ENCODE measurements around the gene GSN.

Gene GSN

GRCh38 chr9:121260457-121261106 is 7.4 kb upstream of the GSN start:
- no peak for TF ChIP-seq CTCF (IDR thresholded peaks at IDR 0.05; ENCODE audit: low read depth, low read length)
- peaks cover 9% of the 10 kb centered on the region; the same call in 1 of the 2 replicates for H3K27me3 ChIP-seq
- H3K4me3 ChIP-seq (ENCODE audit: low read depth, low read length): no peak overlapping the region
- H3K9me3 ChIP-seq: peaks cover 3% of the 10 kb centered on the region; the same call in 1 of the 2 replicates
- H3K4me1 ChIP-seq: no peaks in the 10 kb centered on the region
- no peak for DNase-seq
- no peaks in the 10 kb centered on the region for H3K36me3 ChIP-seq

DNA sequence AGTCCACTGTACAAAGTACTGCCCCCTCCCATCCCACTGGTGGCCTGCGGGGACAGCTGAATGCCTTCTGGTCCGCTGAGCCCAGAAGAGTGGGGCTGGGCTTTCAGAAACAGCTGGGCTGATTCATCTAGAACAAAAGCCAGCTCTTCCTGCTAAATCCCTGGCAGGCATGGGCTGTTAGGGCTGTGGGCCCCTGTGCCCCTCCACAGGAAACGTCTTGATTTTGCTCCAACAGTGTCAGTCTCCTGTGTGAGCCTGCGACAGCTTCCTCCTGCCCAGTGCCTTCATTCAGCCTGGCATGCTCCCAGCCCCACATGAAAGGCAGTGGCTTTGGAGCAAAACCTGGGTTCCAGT is 6.9 kb upstream of the GSN start:
- DNase-seq: peak; percentile 36
- Histone ChIP-seq H3K4me1 (no peaks in the 10 kb centered on the region), H3K27me3 (peaks cover 4% of the 10 kb centered on the region; the same call in 1 of the 2 replicates)

DNA sequence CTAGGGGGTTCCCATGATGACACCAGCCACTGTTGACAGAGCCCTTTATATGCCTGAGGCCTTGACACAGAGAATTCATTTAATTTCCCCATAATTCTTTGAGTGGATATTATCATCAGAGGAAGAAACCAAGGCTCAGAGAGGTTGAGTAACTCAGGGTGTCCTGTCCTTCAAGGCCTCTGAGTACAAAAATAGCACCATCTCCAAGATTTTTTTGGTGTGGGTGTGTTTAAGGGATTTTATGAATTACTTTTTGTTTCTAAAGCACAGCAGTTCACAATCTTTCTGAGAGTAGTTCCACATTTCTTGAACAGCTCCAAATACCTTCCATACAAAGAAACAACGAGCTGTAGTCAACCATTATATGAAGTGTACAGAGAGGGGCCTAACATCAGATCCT is 6.2 kb upstream of the GSN start:
- Histone ChIP-seq H3K4me3 (ENCODE audit: low read depth, low read length) (no peak overlapping the region), H3K36me3 (no peaks in the 10 kb centered on the region), H3K27me3 (no peaks in the 10 kb centered on the region), H3K4me1 (no peaks in the 10 kb centered on the region), H3K9me3 (peaks cover 3% of the 10 kb centered on the region; the same call in 1 of the 2 replicates)
- no peak for DNase-seq
- TF ChIP-seq CTCF (IDR thresholded peaks at IDR 0.05; ENCODE audit: low read depth, low read length): no peak

More for the DNA sequence above, 6.9 kb upstream of the GSN start:
- H3K36me3 ChIP-seq: no peaks in the 10 kb centered on the region
- no peak for TF ChIP-seq CTCF (IDR thresholded peaks at IDR 0.05; ENCODE audit: low read depth, low read length)
- H3K9me3 ChIP-seq: peaks cover 3% of the 10 kb centered on the region; the same call in 1 of the 2 replicates
- H3K4me3 ChIP-seq (ENCODE audit: low read depth, low read length): no peak overlapping the region

- Histone ChIP-seq H3K4me1 (no peaks in the 10 kb centered on the region), H3K36me3 (no peaks in the 10 kb centered on the region), H3K9me3 (peaks cover 3% of the 10 kb centered on the region; the same call in 1 of the 2 replicates), H3K4me3 (ENCODE audit: low read depth, low read length) (no peak overlapping the region), H3K27me3 (no peaks in the 10 kb centered on the region)
- no peak for DNase-seq
- TF ChIP-seq CTCF (IDR thresholded peaks at IDR 0.05; ENCODE audit: low read depth, low read length): no peak
Observed at GRCh38 chr9:121262423-121262822, 5.5 kb upstream of the GSN start.

- H3K27me3 ChIP-seq: no peaks in the 10 kb centered on the region
- H3K4me1 ChIP-seq: no peaks in the 10 kb centered on the region
- TF ChIP-seq CTCF (IDR thresholded peaks at IDR 0.05; ENCODE audit: low read depth, low read length): no peak
- no peak overlapping the region for H3K4me3 ChIP-seq (ENCODE audit: low read depth, low read length)
- no peak for DNase-seq
- peaks cover 3% of the 10 kb centered on the region; the same call in 1 of the 2 replicates for H3K9me3 ChIP-seq
- H3K36me3 ChIP-seq: no peaks in the 10 kb centered on the region
Observed at GRCh38 chr9:121262953-121263352, 5.0 kb upstream of the GSN start.

- Histone ChIP-seq H3K4me1 (no peaks in the 10 kb centered on the region; the same call in 1 of the 2 replicates), H3K9me3 (no peaks in the 10 kb centered on the region), H3K36me3 (no peaks in the 10 kb centered on the region), H3K4me3 (ENCODE audit: low read depth, low read length) (no peak overlapping the region), H3K27me3 (peaks cover 14% of the 10 kb centered on the region)
- no peak for DNase-seq
- no peak for TF ChIP-seq CTCF (IDR thresholded peaks at IDR 0.05; ENCODE audit: low read depth, low read length)
Observed at GRCh38 chr9:121266356-121266755, 1.6 kb upstream of the GSN start.
